HL-60/S4 (cell line): ENCODE data around the gene MCF2L.

Experiments
- in situ Hi-C: fragments of 300-500 bp; cut with MboI; formaldehyde crosslinking; loops from 2 replicates; pipeline ENCODE4 v1.14.3; 2022; ENCODE audit warnings: low sequenced_read_pairs

MCF2L gene

GRCh38 chr13:112943309-112944125, 25.5 kb upstream of the MCF2L start:
- in situ Hi-C loops: no loop called here

GRCh38 chr13:112947796-112948195, 21.2 kb upstream of the MCF2L start:
- in situ Hi-C loops: no loop called here

- in situ Hi-C loops: no loop called here
Observed at GRCh38 chr13:112951674-112952371, 17.2 kb upstream of the MCF2L start.

GRCh38 chr13:112952759-112953551, 16.1 kb upstream of the MCF2L start:
- in situ Hi-C loops: no loop called here

- in situ Hi-C loops: no loop called here
Observed at GRCh38 chr13:112953591-112954487, 15.2 kb upstream of the MCF2L start.

GRCh38 chr13:112954488-112955270, 14.3 kb upstream of the MCF2L start:
- in situ Hi-C loops: no loop called here

- in situ Hi-C loops: no loop called here
Observed at GRCh38 chr13:112955271-112955937, 13.6 kb upstream of the MCF2L start.

GRCh38 chr13:112955956-112956355, 13.1 kb upstream of the MCF2L start:
- in situ Hi-C loops: no loop called here

GRCh38 chr13:112956571-112957294, 12.3 kb upstream of the MCF2L start:
- in situ Hi-C loops: no loop called here

GRCh38 chr13:112957295-112957677, 11.7 kb upstream of the MCF2L start:
- in situ Hi-C loops: no loop called here

GRCh38 chr13:112958127-112958989, 10.7 kb upstream of the MCF2L start:
- in situ Hi-C loops: no loop called here

GRCh38 chr13:112959206-112959605, 9.8 kb upstream of the MCF2L start:
- in situ Hi-C loops: no loop called here

- in situ Hi-C loops: no loop called here
Observed at GRCh38 chr13:112959701-112960542, 9.1 kb upstream of the MCF2L start.

- in situ Hi-C loops: no loop called here
Observed at GRCh38 chr13:112960706-112961105, 8.3 kb upstream of the MCF2L start.

- in situ Hi-C loops: no loop called here
Observed at GRCh38 chr13:112961457-112962369, 7.3 kb upstream of the MCF2L start.

- in situ Hi-C loops: no loop called here
Observed at GRCh38 chr13:112962396-112962795, 6.6 kb upstream of the MCF2L start.
